Measurements from ENCODE around the gene REV3L. TPM values are rescaled to one million over a fixed set of nuclear protein-coding genes. Genes with fewer than 3 reads are reported as not detected.

REV3L gene
- total and polyA plus RNA-seq, 9 of the 15 experiments (the other 6 are each of a cell fraction or from before 2014, with no cell fraction given): 5.5 to 24.4 (median 14.4) TPM

GRCh38 chr6:111259089-111259831, 223.8 kb downstream of the REV3L start (continued):
- TF ChIP-seq MXD1 (CRISPR knock-in tag; IDR thresholded peaks at IDR 0.05; ENCODE audit: borderline replicate concordance, poor library complexity, severe bottlenecking): no peak
- no peak; the same call in 1 of the 2 replicates for TF ChIP-seq CEBPG (CRISPR knock-in tag; IDR thresholded peaks at IDR 0.05)
- TF ChIP-seq CEBPG (tag; conservative IDR thresholded peaks at IDR 0.05 in 1 of 2, IDR thresholded peaks at IDR 0.05 in 1 of 2): peak in 1 of 2 experiments; percentile 67; a peak in 2 of 4 replicates
- TF ChIP-seq HES1 (IDR thresholded peaks at IDR 0.05; ENCODE audit: low read depth): peak; percentile 59; the same call in 1 of the 2 replicates
- no peak for TF ChIP-seq SRSF7 (optimal IDR thresholded peaks at IDR 0.05; ENCODE audit: low read depth, low read length)
- TF ChIP-seq GTF3C2 (IDR thresholded peaks at IDR 0.05; ENCODE audit: borderline replicate concordance, extremely low read depth, insufficient read length): peak; percentile 28
- no peak for TF ChIP-seq STAT5B (CRISPR knock-in tag; IDR thresholded peaks at IDR 0.05)
- peak; percentile 41; the same call in 1 of the 2 replicates for TF ChIP-seq RNF2 (IDR thresholded peaks at IDR 0.05)
- TF ChIP-seq SOX6 (IDR thresholded peaks at IDR 0.05): peak; percentile 69
- no peak; the same call in 1 of the 2 replicates for TF ChIP-seq DMBX1 (CRISPR knock-in tag; IDR thresholded peaks at IDR 0.05; ENCODE audit: borderline replicate concordance)
- TF ChIP-seq TOE1 (IDR thresholded peaks at IDR 0.05; ENCODE audit: borderline replicate concordance): peak; percentile 93
- no peak for TF ChIP-seq TOE1 (CRISPR knock-in tag; IDR thresholded peaks at IDR 0.05; ENCODE audit: borderline replicate concordance, low read depth)
- TF ChIP-seq FOXJ3 (CRISPR knock-in tag; IDR thresholded peaks at IDR 0.05): peak; percentile 99
- no peak for TF ChIP-seq ADNP (tag; IDR thresholded peaks at IDR 0.05)
- peak; percentile 69; the same call in 1 of the 2 replicates for TF ChIP-seq ZBTB43 (CRISPR knock-in tag; IDR thresholded peaks at IDR 0.05)
- peak; percentile 73; the same call in 1 of the 2 replicates for TF ChIP-seq SP1 (CRISPR knock-in tag; IDR thresholded peaks at IDR 0.05)
- TF ChIP-seq HIVEP1 (CRISPR knock-in tag; IDR thresholded peaks at IDR 0.05): no peak
- TF ChIP-seq RBFOX2 (IDR thresholded peaks at IDR 0.05; ENCODE audit: low read depth, low read length): peak; percentile 92
- no peak for TF ChIP-seq ZNF695 (CRISPR knock-in tag; IDR thresholded peaks at IDR 0.05)
- peak; percentile 59 for TF ChIP-seq CHD1 (IDR thresholded peaks at IDR 0.05; ENCODE audit: low read length)
- peak; percentile 69; the same call in 1 of the 2 replicates for TF ChIP-seq CREB3L1 (IDR thresholded peaks at IDR 0.05; ENCODE audit: borderline replicate concordance, low read depth)
